ENCODE results near the gene CHRNA10. TPM values are rescaled to one million over a fixed set of nuclear protein-coding genes. Genes with fewer than 3 reads are reported as not detected.

Gene CHRNA10
- total RNA-seq, 1 experiment from 2014 or later: 1.7 TPM

- H3K4me3 Mint-ChIP-seq: peak overlapping the region; percentile 33
- peaks cover 31% of the 10 kb centered on the region for H3K4me1 Mint-ChIP-seq
- peaks cover 50% of the 10 kb centered on the region for H3K36me3 Mint-ChIP-seq
- no peaks in the 10 kb centered on the region; the same call in 1 of the 2 replicates for H3K27me3 Mint-ChIP-seq (ENCODE audit: low read depth)
- DNase-seq (ENCODE audit: low spot score) (no peak), ATAC-seq (no peak)
- H3K9me3 Mint-ChIP-seq: no peaks in the 10 kb centered on the region
- TF ChIP-seq RORB (CRISPR knock-in tag; IDR thresholded peaks at IDR 0.05): no peak
- TF ChIP-seq ETV6 (CRISPR knock-in tag; IDR thresholded peaks at IDR 0.05): no peak
- no peak for TF ChIP-seq NFATC4 (CRISPR knock-in tag; IDR thresholded peaks at IDR 0.05)
- TF ChIP-seq E2F4 (CRISPR knock-in tag; IDR thresholded peaks at IDR 0.05; ENCODE audit: borderline replicate concordance, low read depth): no peak
- no peak for TF ChIP-seq JAZF1 (CRISPR knock-in tag; IDR thresholded peaks at IDR 0.05)
- TF ChIP-seq ZBTB21 (CRISPR knock-in tag; IDR thresholded peaks at IDR 0.05; ENCODE audit: borderline replicate concordance): no peak
- TF ChIP-seq FOXP1 (CRISPR knock-in tag; IDR thresholded peaks at IDR 0.05; ENCODE audit: borderline replicate concordance): no peak
- no peak for TF ChIP-seq USF1 (CRISPR knock-in tag; IDR thresholded peaks at IDR 0.05)
- no peak for TF ChIP-seq ZNF396 (CRISPR knock-in tag; IDR thresholded peaks at IDR 0.05; ENCODE audit: borderline replicate concordance)
- TF ChIP-seq NR2C2 (CRISPR knock-in tag; IDR thresholded peaks at IDR 0.05): no peak
- peak overlapping the region; percentile 92 for H3K27ac Mint-ChIP-seq
- ChIA-PET POLR2A (no interaction called here), CTCF (interaction anchor here (1.1 to 1.5 kb wide), 2 partner anchors 10 to 144 kb away, joined by 3 to 4 read pairs; partner anchors contain the start of gene STIM1)
These were observed 39.5 kb upstream of the CHRNA10 start for GRCh38 chr11:3710485-3711259.

GRCh38 chr11:3709977-3710376, 38.8 kb upstream of the CHRNA10 start:
- DNase-seq (ENCODE audit: low spot score): no peak
- CTCF ChIA-PET: interaction anchor here (1.1 to 1.5 kb wide), 2 partner anchors 11 to 145 kb away, joined by 3 to 4 read pairs; partner anchors contain the start of gene STIM1
- H3K36me3 Mint-ChIP-seq: peaks cover 52% of the 10 kb centered on the region
- H3K4me1 Mint-ChIP-seq: peaks cover 31% of the 10 kb centered on the region
- TF ChIP-seq CREB1 (CRISPR knock-in tag; IDR thresholded peaks at IDR 0.05): no peak
- no peak for TF ChIP-seq AR (CRISPR knock-in tag; IDR thresholded peaks at IDR 0.05)
- TF ChIP-seq ZNF281 (CRISPR knock-in tag; IDR thresholded peaks at IDR 0.05): no peak
- no peak for TF ChIP-seq PREB (CRISPR knock-in tag; IDR thresholded peaks at IDR 0.05; ENCODE audit: borderline replicate concordance)
- TF ChIP-seq ATF6 (CRISPR knock-in tag; IDR thresholded peaks at IDR 0.05): no peak
- no peak for TF ChIP-seq PRRX2 (CRISPR knock-in tag; IDR thresholded peaks at IDR 0.05)
- TF ChIP-seq ZMAT4 (CRISPR knock-in tag; IDR thresholded peaks at IDR 0.05): no peak
- H3K27me3 Mint-ChIP-seq (ENCODE audit: low read depth): no peaks in the 10 kb centered on the region; the same call in 1 of the 2 replicates
- peak overlapping the region; percentile 33 for H3K4me3 Mint-ChIP-seq
- POLR2A ChIA-PET: no interaction called here
- no peak overlapping the region for H3K27ac Mint-ChIP-seq
- ATAC-seq: no peak; the same call in 1 of the 2 replicates
- no peaks in the 10 kb centered on the region for H3K9me3 Mint-ChIP-seq
